Liver (tissue), 9 donors: ENCODE results near the gene HNRNPM. TPM values are rescaled to one million over a fixed set of nuclear protein-coding genes. Genes with fewer than 3 reads are reported as not detected.

ENCODE experiments used
- DNase-seq: peaks from one replicate; pipeline ENCODE4 v3.0.0-alpha.2; 2017; ENCODE audit warnings: low spot score
- H3K27ac ChIP-seq, 2 donors: one replicate each; pipeline ENCODE4 v1.7.0; 2013; ENCODE audit warnings: inconsistent platforms in 2 of 2, low read length in 2 of 2, control low read depth in 1 of 2, low read depth in 1 of 2, mild to moderate bottlenecking in 1 of 2
- H3K27me3 ChIP-seq, 4 donors: one replicate each; pipeline versions ENCODE4 v1.6.1 to v1.7.0; 2013; ENCODE audit warnings: low read length in 3 of 4, inconsistent platforms in 1 of 4, mild to moderate bottlenecking in 1 of 4, moderate library complexity in 1 of 4; ENCODE audit not compliant: control insufficient read depth in 4 of 4, insufficient read depth in 4 of 4
- H3K36me3 ChIP-seq, 4 donors: one replicate each; pipeline versions ENCODE4 v1.6.1 to v1.7.0; 2013; ENCODE audit warnings: low read length in 3 of 4, mild to moderate bottlenecking in 3 of 4, low read depth in 1 of 4, moderate library complexity in 1 of 4; ENCODE audit not compliant: control insufficient read depth in 4 of 4, insufficient read depth in 3 of 4
- H3K4me1 ChIP-seq, 4 donors: one replicate each; pipeline versions ENCODE4 v1.6.1 to v1.7.0; 2013; ENCODE audit warnings: low read length in 3 of 4, mild to moderate bottlenecking in 3 of 4, moderate library complexity in 1 of 4; ENCODE audit not compliant: control insufficient read depth in 4 of 4, insufficient read depth in 4 of 4
- H3K4me3 ChIP-seq, 3 donors: one replicate each; pipeline versions ENCODE4 v1.6.1 to v1.7.0; 2013; ENCODE audit warnings: low read length in 3 of 3, control low read depth in 1 of 3, low read depth in 1 of 3, mild to moderate bottlenecking in 1 of 3
- H3K9ac ChIP-seq, 2 donors: one replicate each; pipeline ENCODE4 v1.7.0; 2013; ENCODE audit warnings: low read length in 2 of 2, mild to moderate bottlenecking in 2 of 2, moderate library complexity in 2 of 2, control low read depth in 1 of 2, low read depth in 1 of 2
- H3K9me3 ChIP-seq, 4 donors: one replicate each; pipeline versions ENCODE4 v1.6.1 to v1.7.0; 2013; ENCODE audit warnings: low read length in 3 of 4; ENCODE audit not compliant: control insufficient read depth in 4 of 4
- EGR1 ChIP-seq, 2 donors: IDR thresholded peaks; 2 replicates each; pipeline ENCODE4 v1.6.1; 2016 to 2018; ENCODE audit warnings: antibody characterized with exemption in 2 of 2, low read depth in 2 of 2
- FOXA1 ChIP-seq: IDR thresholded peaks from 2 replicates; pipeline ENCODE4 v1.6.1; 2016; ENCODE audit warnings: antibody characterized with exemption
- FOXA2 ChIP-seq: IDR thresholded peaks from 2 replicates; pipeline ENCODE4 v1.6.1; 2016; ENCODE audit warnings: antibody characterized with exemption
- GABPA ChIP-seq, 2 donors: IDR thresholded peaks in 1 of 2; conservative IDR thresholded peaks in 1 of 2; 2 replicates each; pipeline ENCODE4 v1.6.1; 2016; ENCODE audit warnings: antibody characterized with exemption in 2 of 2, mild to moderate bottlenecking in 1 of 2, moderate library complexity in 1 of 2
- HNF4G ChIP-seq: IDR thresholded peaks from 2 replicates; pipeline ENCODE4 v1.6.1; 2016; ENCODE audit warnings: antibody characterized with exemption
- JUND ChIP-seq, 2 donors: IDR thresholded peaks; 2 replicates each; pipeline ENCODE4 v1.6.1; 2016; ENCODE audit warnings: antibody characterized with exemption in 2 of 2
- NR2F2 ChIP-seq: IDR thresholded peaks from 2 replicates; pipeline ENCODE4 v1.6.1; 2016; ENCODE audit warnings: antibody characterized with exemption
- RAD21 ChIP-seq, 2 donors: IDR thresholded peaks; 2 replicates each; pipeline ENCODE4 v1.6.1; 2016; ENCODE audit warnings: antibody characterized with exemption in 2 of 2, mild to moderate bottlenecking in 2 of 2
- RXRA ChIP-seq, 2 donors: IDR thresholded peaks; 2 replicates each; pipeline ENCODE4 v1.6.1; 2017 to 2018; ENCODE audit warnings: antibody characterized with exemption in 2 of 2, mild to moderate bottlenecking in 1 of 2
- SP1 ChIP-seq: IDR thresholded peaks from 2 replicates; pipeline ENCODE4 v1.6.1; 2018; ENCODE audit warnings: antibody characterized with exemption, mild to moderate bottlenecking
- TAF1 ChIP-seq: conservative IDR thresholded peaks from 2 replicates; pipeline ENCODE4 v1.6.1; 2016; ENCODE audit warnings: antibody characterized with exemption, mild to moderate bottlenecking
- YY1 ChIP-seq: IDR thresholded peaks from 2 replicates; pipeline ENCODE4 v1.6.1; 2016; ENCODE audit warnings: antibody characterized with exemption, mild to moderate bottlenecking
- WGBS: extraction: QIAGEN DNeasy Blood & Tissue Kit; methylation state at CpG from one replicate; pipeline ENCODE4 v1.1.7; 2013; 5-methylcytosine and 5-hydroxymethylcytosine counted together
- polyA plus RNA-seq, 2 donors: library from polyadenylated mRNA; stranded (reverse) in 1 of 2; unstranded in 1 of 2; fragments of 200-250 nt in 1 of 2; fragments of >200 nt in 1 of 2; fragmentation: Nextera tagmentation in 1 of 2; extraction: Ambion mirVana in 1 of 2; gene quantifications; one replicate each; pipeline versions ENCODE4 v1.2.1 to v1.2.3, GENCODE V29; 2013 to 2015
- total RNA-seq, 2 donors: library from RNA; depleted of rRNA; stranded (reverse); fragments of >200 nt; gene quantifications; one replicate each; pipeline ENCODE4 v1.2.3, GENCODE V29; 2014
- TF ChIP-seq, protein P1 (sequence below): IDR thresholded peaks from 2 replicates; pipeline ENCODE4 v1.6.1; 2016; ENCODE audit warnings: antibody characterized with exemption, mild to moderate bottlenecking
- TF ChIP-seq, protein P2 (sequence below): IDR thresholded peaks from 2 replicates; pipeline ENCODE4 v1.6.1; 2016; ENCODE audit warnings: antibody characterized with exemption
- TF ChIP-seq, protein P3 (sequence below): fragments of 150-350 bp; IDR thresholded peaks from 2 replicates; pipeline ENCODE4 v1.5.1; 2017; ENCODE audit warnings: improper control_type of control experiment, low read depth, low read length; ENCODE audit not compliant: missing input control
- TF ChIP-seq, protein P4 (sequence below): IDR thresholded peaks from 2 replicates; pipeline ENCODE4 v1.6.1; 2016; ENCODE audit warnings: antibody characterized with exemption
- donor health status: healthy.
- donor health status: healthy.
- donor health status: healthy.
- donor health status: healthy.
- donor health status: healthy.

HNRNPM gene
- total and polyA plus RNA-seq, 4 donors = 39.4 to 86.9 (median 70.7) TPM

DNA sequence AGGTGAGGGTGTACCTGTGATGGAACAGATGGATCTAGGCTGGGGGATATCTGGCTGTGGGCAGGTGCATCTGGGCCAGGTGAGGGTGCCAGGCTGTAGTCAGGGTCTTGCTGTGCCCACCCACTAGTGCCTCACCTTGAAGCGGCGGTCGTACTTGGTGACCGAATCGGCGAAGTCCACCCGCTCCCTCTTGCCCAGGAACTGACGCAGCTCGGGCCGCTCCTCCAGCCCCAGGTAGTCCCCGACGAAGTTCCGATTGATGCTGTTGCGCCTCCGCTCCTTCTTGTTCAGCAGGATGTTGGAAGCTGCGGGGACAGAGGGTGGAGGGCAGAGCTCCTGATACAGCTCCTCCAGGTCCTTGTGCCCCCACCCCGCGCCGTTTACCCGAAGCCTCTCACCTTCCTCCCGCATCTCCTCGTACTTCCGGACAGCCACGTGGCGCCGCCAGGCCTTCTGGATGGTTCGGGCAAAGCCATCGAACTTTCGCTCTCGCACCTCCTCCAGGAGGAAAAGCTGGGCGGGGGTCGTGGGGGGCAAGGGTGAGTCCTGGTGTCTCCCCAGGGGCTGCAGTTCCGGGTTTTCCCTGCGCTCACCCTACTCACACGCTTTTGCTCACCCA, 85.4 kb downstream of the HNRNPM start:
- H3K9ac ChIP-seq = no peak overlapping the region
- H3K27ac ChIP-seq = no peak overlapping the region
- H3K9me3 ChIP-seq = no peaks in the 10 kb centered on the region
- H3K36me3 ChIP-seq = peaks cover 0 to 4% (median 1%) of the 10 kb centered on the region in 4 donors
- H3K27me3 ChIP-seq = no peaks in the 10 kb centered on the region
- TF ChIP-seq NR2F2 (no peak), JUND (IDR thresholded peaks at IDR 0.05) (no peak), GABPA (IDR thresholded peaks at IDR 0.05 in 1 of 2, conservative IDR thresholded peaks at IDR 0.05 in 1 of 2) (no peak), YY1 (no peak), RAD21 (IDR thresholded peaks at IDR 0.05) (no peak), SP1 (no peak), RXRA (IDR thresholded peaks at IDR 0.05) (no peak), EGR1 (IDR thresholded peaks at IDR 0.05; ENCODE audit: low read depth in 2 of 2) (no peak), FOXA2 (no peak)
- TF ChIP-seq, protein P1, sequence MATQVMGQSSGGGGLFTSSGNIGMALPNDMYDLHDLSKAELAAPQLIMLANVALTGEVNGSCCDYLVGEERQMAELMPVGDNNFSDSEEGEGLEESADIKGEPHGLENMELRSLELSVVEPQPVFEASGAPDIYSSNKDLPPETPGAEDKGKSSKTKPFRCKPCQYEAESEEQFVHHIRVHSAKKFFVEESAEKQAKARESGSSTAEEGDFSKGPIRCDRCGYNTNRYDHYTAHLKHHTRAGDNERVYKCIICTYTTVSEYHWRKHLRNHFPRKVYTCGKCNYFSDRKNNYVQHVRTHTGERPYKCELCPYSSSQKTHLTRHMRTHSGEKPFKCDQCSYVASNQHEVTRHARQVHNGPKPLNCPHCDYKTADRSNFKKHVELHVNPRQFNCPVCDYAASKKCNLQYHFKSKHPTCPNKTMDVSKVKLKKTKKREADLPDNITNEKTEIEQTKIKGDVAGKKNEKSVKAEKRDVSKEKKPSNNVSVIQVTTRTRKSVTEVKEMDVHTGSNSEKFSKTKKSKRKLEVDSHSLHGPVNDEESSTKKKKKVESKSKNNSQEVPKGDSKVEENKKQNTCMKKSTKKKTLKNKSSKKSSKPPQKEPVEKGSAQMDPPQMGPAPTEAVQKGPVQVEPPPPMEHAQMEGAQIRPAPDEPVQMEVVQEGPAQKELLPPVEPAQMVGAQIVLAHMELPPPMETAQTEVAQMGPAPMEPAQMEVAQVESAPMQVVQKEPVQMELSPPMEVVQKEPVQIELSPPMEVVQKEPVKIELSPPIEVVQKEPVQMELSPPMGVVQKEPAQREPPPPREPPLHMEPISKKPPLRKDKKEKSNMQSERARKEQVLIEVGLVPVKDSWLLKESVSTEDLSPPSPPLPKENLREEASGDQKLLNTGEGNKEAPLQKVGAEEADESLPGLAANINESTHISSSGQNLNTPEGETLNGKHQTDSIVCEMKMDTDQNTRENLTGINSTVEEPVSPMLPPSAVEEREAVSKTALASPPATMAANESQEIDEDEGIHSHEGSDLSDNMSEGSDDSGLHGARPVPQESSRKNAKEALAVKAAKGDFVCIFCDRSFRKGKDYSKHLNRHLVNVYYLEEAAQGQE = no peak
- TF ChIP-seq, protein P2, sequence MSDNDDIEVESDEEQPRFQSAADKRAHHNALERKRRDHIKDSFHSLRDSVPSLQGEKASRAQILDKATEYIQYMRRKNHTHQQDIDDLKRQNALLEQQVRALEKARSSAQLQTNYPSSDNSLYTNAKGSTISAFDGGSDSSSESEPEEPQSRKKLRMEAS = no peak
- peaks cover 2 to 9% (median 8%) of the 10 kb centered on the region in 4 donors for H3K4me1 ChIP-seq
- no peak for DNase-seq
- H3K4me3 ChIP-seq = no peak overlapping the region
- 96% methylated on average over 35 of the region's 35 CpGs for WGBS

DNA sequence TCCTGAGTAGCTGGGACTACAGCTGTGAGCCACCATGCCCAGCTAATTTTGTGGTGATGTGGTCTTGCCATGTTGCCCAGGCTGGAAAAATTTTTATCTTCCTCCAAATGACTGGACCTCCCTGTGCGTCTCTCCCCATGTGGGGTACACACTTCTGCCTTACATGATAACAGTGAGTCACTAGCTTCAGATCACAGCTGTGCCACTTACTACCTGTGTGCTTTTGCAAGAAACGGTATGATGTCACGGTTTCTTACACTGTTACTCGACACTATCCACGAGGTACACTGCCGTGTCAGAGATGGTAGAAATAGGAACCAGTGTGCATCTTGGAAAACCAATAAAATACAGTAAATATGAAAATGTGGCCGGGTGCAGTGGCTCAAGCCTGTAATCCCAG, 86.7 kb downstream of the HNRNPM start:
- peaks cover 0 to 4% (median 1%) of the 10 kb centered on the region in 4 donors for H3K36me3 ChIP-seq
- H3K4me3 ChIP-seq = no peak overlapping the region
- no peak overlapping the region for H3K9ac ChIP-seq
- no peak for DNase-seq
- TF ChIP-seq JUND (IDR thresholded peaks at IDR 0.05) (no peak), GABPA (IDR thresholded peaks at IDR 0.05 in 1 of 2, conservative IDR thresholded peaks at IDR 0.05 in 1 of 2) (no peak), SP1 (no peak), HNF4G (no peak), NR2F2 (no peak), EGR1 (IDR thresholded peaks at IDR 0.05; ENCODE audit: low read depth in 2 of 2) (no peak), FOXA1 (no peak), RXRA (IDR thresholded peaks at IDR 0.05) (no peak), TAF1 (no peak)
- TF ChIP-seq, protein P3, sequence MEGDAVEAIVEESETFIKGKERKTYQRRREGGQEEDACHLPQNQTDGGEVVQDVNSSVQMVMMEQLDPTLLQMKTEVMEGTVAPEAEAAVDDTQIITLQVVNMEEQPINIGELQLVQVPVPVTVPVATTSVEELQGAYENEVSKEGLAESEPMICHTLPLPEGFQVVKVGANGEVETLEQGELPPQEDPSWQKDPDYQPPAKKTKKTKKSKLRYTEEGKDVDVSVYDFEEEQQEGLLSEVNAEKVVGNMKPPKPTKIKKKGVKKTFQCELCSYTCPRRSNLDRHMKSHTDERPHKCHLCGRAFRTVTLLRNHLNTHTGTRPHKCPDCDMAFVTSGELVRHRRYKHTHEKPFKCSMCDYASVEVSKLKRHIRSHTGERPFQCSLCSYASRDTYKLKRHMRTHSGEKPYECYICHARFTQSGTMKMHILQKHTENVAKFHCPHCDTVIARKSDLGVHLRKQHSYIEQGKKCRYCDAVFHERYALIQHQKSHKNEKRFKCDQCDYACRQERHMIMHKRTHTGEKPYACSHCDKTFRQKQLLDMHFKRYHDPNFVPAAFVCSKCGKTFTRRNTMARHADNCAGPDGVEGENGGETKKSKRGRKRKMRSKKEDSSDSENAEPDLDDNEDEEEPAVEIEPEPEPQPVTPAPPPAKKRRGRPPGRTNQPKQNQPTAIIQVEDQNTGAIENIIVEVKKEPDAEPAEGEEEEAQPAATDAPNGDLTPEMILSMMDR = no peak
- TF ChIP-seq, protein P2 = no peak
- TF ChIP-seq, protein P4, sequence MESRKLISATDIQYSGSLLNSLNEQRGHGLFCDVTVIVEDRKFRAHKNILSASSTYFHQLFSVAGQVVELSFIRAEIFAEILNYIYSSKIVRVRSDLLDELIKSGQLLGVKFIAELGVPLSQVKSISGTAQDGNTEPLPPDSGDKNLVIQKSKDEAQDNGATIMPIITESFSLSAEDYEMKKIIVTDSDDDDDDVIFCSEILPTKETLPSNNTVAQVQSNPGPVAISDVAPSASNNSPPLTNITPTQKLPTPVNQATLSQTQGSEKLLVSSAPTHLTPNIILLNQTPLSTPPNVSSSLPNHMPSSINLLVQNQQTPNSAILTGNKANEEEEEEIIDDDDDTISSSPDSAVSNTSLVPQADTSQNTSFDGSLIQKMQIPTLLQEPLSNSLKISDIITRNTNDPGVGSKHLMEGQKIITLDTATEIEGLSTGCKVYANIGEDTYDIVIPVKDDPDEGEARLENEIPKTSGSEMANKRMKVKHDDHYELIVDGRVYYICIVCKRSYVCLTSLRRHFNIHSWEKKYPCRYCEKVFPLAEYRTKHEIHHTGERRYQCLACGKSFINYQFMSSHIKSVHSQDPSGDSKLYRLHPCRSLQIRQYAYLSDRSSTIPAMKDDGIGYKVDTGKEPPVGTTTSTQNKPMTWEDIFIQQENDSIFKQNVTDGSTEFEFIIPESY = no peak
- TF ChIP-seq, protein P1 = no peak
- no peaks in the 10 kb centered on the region for H3K27me3 ChIP-seq
- no peaks in the 10 kb centered on the region for H3K9me3 ChIP-seq
- H3K4me1 ChIP-seq = peaks cover 2 to 7% (median 6%) of the 10 kb centered on the region in 4 donors
- WGBS = 89% methylated on average over 7 of the region's 7 CpGs
- no peak overlapping the region for H3K27ac ChIP-seq
